Superior temporal gyrus (tissue), 1 donor: ENCODE data around the gene DNAH5.

Source experiments
- DNase-seq: peaks from one replicate; pipeline ENCODE4 v3.0.0-alpha.2; 2016; ENCODE audit errors: extremely low spot score

DNAH5 gene

GRCh38 chr5:13731121-13731628 is 213.3 kb downstream of the DNAH5 start:
- no peak for DNase-seq

- DNase-seq: no peak
Measured at GRCh38 chr5:13708906-13709305, 235.6 kb downstream of the DNAH5 start.

- no peak for DNase-seq
Measured at GRCh38 chr5:13708432-13708831, 236.1 kb downstream of the DNAH5 start.

- no peak for DNase-seq
Measured at GRCh38 chr5:13704396-13704795, 240.1 kb downstream of the DNAH5 start.

- no peak for DNase-seq
Measured at GRCh38 chr5:13700626-13701025, 243.9 kb downstream of the DNAH5 start.

- no peak for DNase-seq
Measured at GRCh38 chr5:13698885-13699284, 245.6 kb downstream of the DNAH5 start.

GRCh38 chr5:13695076-13695712 is 249.3 kb downstream of the DNAH5 start:
- DNase-seq: no peak

GRCh38 chr5:13692172-13692571 is 252.3 kb downstream of the DNAH5 start:
- DNase-seq: no peak

GRCh38 chr5:13676531-13676930 is 268.0 kb downstream of the DNAH5 start:
- DNase-seq: no peak

- DNase-seq: no peak
Measured at GRCh38 chr5:13674391-13674790, 270.1 kb downstream of the DNAH5 start.

GRCh38 chr5:13673511-13673910 is 271.0 kb downstream of the DNAH5 start:
- no peak for DNase-seq

- no peak for DNase-seq
Measured at GRCh38 chr5:13664377-13664776, 280.1 kb downstream of the DNAH5 start.

GRCh38 chr5:13662626-13663025 is 281.9 kb downstream of the DNAH5 start:
- DNase-seq: peak; percentile 27

GRCh38 chr5:13661272-13661671 is 283.2 kb downstream of the DNAH5 start:
- DNase-seq: no peak

GRCh38 chr5:13660072-13660471 is 284.4 kb downstream of the DNAH5 start:
- DNase-seq: no peak

- DNase-seq: no peak
Measured at GRCh38 chr5:13659391-13659790, 285.1 kb downstream of the DNAH5 start.

- DNase-seq: no peak
Measured at GRCh38 chr5:13658761-13659160, 285.7 kb downstream of the DNAH5 start.

- no peak for DNase-seq
Measured at GRCh38 chr5:13658152-13658551, 286.3 kb downstream of the DNAH5 start.

GRCh38 chr5:13653709-13654108 is 290.8 kb downstream of the DNAH5 start:
- no peak for DNase-seq

- DNase-seq: no peak
Measured at GRCh38 chr5:13649656-13650055, 294.8 kb downstream of the DNAH5 start.

- no peak for DNase-seq
Measured at GRCh38 chr5:13648822-13649221, 295.7 kb downstream of the DNAH5 start.

- no peak for DNase-seq
Measured at GRCh38 chr5:13643734-13644133, 300.8 kb downstream of the DNAH5 start.

- no peak for DNase-seq
Measured at GRCh38 chr5:13643196-13643595, 301.3 kb downstream of the DNAH5 start.
